Renal cortical epithelial cell (primary cell): ENCODE measurements around the gene UCKL1. TPM values are rescaled to one million over a fixed set of nuclear protein-coding genes. Genes with fewer than 3 reads are reported as not detected.
"Not testable (repeated sequence)": the region's sequence is repeated elsewhere in the genome, so short reads cannot be mapped to it uniquely, and the experiment has no call there.

ENCODE experiments used
- DNase-seq: peaks from one replicate; pipeline ENCODE4 v3.0.0-alpha.2; 2011; ENCODE audit warnings: low read depth
- total RNA-seq: library from RNA; depleted of rRNA; stranded (reverse); fragments of >200 nt; gene quantifications from 2 replicates; pipeline ENCODE4 v1.2.3, GENCODE V29; 2014

Gene UCKL1
- total RNA-seq, result 20.3 and 27.8 TPM in 2 replicates

- DNase-seq, result peak; percentile 69
Measured at GRCh38 chr20:63955827-63956663, at the start of gene UCKL1. Gene UCKL1 (minus strand): TSS chr20:63956416. CDS start chr20:63956372, 44 bp downstream.

GRCh38 chr20:64005394-64005793, 49.2 kb upstream of the UCKL1 start:
- DNase-seq, result peak; percentile 10

GRCh38 chr20:64003960-64004725, 47.9 kb upstream of the UCKL1 start:
- DNase-seq, result peak; percentile 16

- DNase-seq, result no peak
Measured at GRCh38 chr20:64001607-64002011, 45.4 kb upstream of the UCKL1 start.

- DNase-seq, result no peak
Measured at GRCh38 chr20:64000906-64001305, 44.7 kb upstream of the UCKL1 start.

GRCh38 chr20:63982937-63983336, 26.7 kb upstream of the UCKL1 start:
- no peak for DNase-seq

- peak; percentile 85 for DNase-seq
Measured at GRCh38 chr20:63980806-63981728, 24.9 kb upstream of the UCKL1 start, which contains the start of gene PRPF6. Gene PRPF6 (plus strand): TSS chr20:63981132. CDS start chr20:63981246, 114 bp downstream.

- no peak for DNase-seq
Measured at GRCh38 chr20:63980317-63980805, 24.1 kb upstream of the UCKL1 start.

- peak; percentile 36 for DNase-seq
Measured at GRCh38 chr20:63979557-63980316, 23.5 kb upstream of the UCKL1 start, which contains the start of gene SAMD10. Gene SAMD10 (minus strand): TSS chr20:63979642. CDS start chr20:63979467, 175 bp downstream.

- no peak for DNase-seq
Measured at GRCh38 chr20:63979229-63979556, 23.0 kb upstream of the UCKL1 start.

- peak; percentile 47 for DNase-seq
Measured at GRCh38 chr20:63978319-63979228, 22.4 kb upstream of the UCKL1 start.

GRCh38 chr20:63977739-63978276, 21.6 kb upstream of the UCKL1 start:
- peak; percentile 19 for DNase-seq

- no peak for DNase-seq
Measured at GRCh38 chr20:63976980-63977738, 20.9 kb upstream of the UCKL1 start.

GRCh38 chr20:63976511-63976910, 20.3 kb upstream of the UCKL1 start:
- not testable (repeated sequence) for DNase-seq

- DNase-seq, result no peak
Measured at GRCh38 chr20:63974402-63975200, 18.4 kb upstream of the UCKL1 start.

- peak; percentile 52 for DNase-seq
Measured at GRCh38 chr20:63973636-63974401, 17.6 kb upstream of the UCKL1 start.

GRCh38 chr20:63973160-63973479, 16.9 kb upstream of the UCKL1 start:
- DNase-seq, result no peak
